Esophagus muscularis mucosa (tissue), 3 donors: ENCODE data around the gene ZSWIM6.

Experiments
- CTCF ChIP-seq, 3 experiments: fragments of 200-600 bp in 2 of 3; fragments of 450-650 bp in 1 of 3; sonication (generic) in 2 of 3; IDR thresholded peaks; one replicate each; pipeline ENCODE4 v1.5.1; 2017 to 2019; ENCODE audit warnings: antibody characterized with exemption in 3 of 3, mild to moderate bottlenecking in 2 of 3, moderate library complexity in 1 of 3
- POLR2A ChIP-seq: fragments of 450-650 bp; IDR thresholded peaks from one replicate; pipeline ENCODE4 v1.6.1; 2017; ENCODE audit warnings: antibody characterized with exemption, moderate library complexity, mild to moderate bottlenecking, low read depth
- POLR2AphosphoS5 ChIP-seq, 2 donors: sonication (generic); formaldehyde crosslinking; IDR thresholded peaks; one replicate each; pipeline ENCODE4 v1.6.1; 2017; ENCODE audit warnings: antibody characterized with exemption in 2 of 2

DNA sequence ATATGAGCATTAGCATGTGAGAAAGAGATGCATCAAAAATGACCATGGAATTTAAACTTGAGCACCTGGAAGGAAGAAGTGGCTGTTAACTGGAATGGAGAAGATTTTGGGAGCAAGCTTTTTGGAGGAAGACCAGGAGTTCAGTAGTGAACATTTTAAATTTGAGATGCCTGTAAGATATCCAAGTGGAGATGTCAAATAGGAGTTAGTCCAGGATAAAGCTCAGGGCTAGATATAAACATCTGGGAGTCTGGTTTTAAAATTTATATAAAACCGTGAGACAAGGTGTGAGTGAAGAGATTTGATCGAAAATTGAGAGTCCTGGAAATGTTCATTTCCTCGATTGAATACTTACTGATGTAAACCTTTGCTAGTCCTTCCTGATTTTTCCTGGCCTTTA is 217.5 kb downstream of the ZSWIM6 start:
- TF ChIP-seq CTCF (IDR thresholded peaks at IDR 0.05) (no peak), POLR2A (no peak), POLR2AphosphoS5 (IDR thresholded peaks at IDR 0.05) (no peak)
